ENCODE measurements around the gene C6orf89.
A peak's percentile ranks its signal among the peaks of the same experiment; 100 is the strongest.

The C6orf89 gene

DNA sequence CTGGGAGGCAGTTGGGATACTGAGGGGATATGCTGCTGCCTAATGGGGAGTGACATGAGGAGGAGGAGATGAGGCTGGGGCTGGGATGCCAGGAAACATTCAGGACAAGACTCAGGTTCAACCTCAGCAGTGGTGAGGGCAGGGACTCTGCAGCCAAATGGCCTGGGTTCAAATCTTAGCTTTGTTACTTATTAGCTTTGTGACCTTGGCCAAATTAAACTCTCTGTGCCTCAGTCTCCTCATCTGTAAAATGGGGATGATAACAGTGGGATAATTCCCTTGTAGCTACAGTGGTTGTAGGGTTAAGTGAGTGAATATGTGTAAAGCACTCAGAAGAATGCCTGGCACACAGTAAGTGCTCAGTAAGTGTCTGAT, 70.7 kb downstream of the C6orf89 start:
- Histone ChIP-seq H3K36me3 (ENCODE audit: control insufficient read depth, insufficient read depth, low read length, severe bottlenecking) (no peaks in the 10 kb centered on the region), H3K4me3 (ENCODE audit: low read length) (no peak overlapping the region), H3K4me1 (ENCODE audit: control insufficient read depth, insufficient read depth, low read length) (no peaks in the 10 kb centered on the region), H3K9ac (ENCODE audit: low read length) (no peak overlapping the region), H3K27me3 (replicated peaks; ENCODE audit: control insufficient read depth, insufficient read depth, low read length) (peaks cover 17% of the 10 kb centered on the region), H3K9me3 (ENCODE audit: control insufficient read depth, low read length) (no peaks in the 10 kb centered on the region)
- no peak for DNase-seq (ENCODE audit: low read depth)

DNA sequence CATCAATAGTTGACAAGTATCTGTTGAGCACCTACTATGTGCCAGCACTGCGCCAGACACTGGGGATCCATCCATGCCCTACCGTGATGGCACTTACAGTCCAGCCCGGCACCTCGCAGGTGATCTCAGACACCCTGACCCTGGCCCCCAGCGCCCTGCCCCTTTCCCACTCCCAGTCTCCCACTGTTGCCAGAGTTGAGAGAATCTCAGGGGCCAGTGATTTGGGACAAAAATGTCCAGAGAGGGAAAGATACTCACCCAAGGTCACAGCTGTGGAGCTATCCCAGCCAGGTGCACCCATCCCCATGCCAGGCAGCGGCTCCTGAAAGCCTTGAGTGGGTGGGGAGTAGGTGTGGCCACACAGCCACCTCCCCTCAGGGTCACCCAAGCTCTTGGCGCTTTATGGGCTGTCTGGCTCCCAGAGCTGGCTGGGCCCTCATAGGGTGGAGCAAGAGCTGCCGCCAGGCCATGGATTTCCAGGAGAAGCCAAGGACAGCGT, 72.1 kb downstream of the C6orf89 start:
- peaks cover 17% of the 10 kb centered on the region for H3K27me3 ChIP-seq (replicated peaks; ENCODE audit: control insufficient read depth, insufficient read depth, low read length)
- no peak overlapping the region for H3K4me3 ChIP-seq (ENCODE audit: low read length)
- no peaks in the 10 kb centered on the region for H3K9me3 ChIP-seq (ENCODE audit: control insufficient read depth, low read length)
- no peak for DNase-seq (ENCODE audit: low read depth)
- no peaks in the 10 kb centered on the region for H3K4me1 ChIP-seq (ENCODE audit: control insufficient read depth, insufficient read depth, low read length)
- H3K36me3 ChIP-seq (ENCODE audit: control insufficient read depth, insufficient read depth, low read length, severe bottlenecking): no peaks in the 10 kb centered on the region
- no peak overlapping the region for H3K9ac ChIP-seq (ENCODE audit: low read length)

DNA sequence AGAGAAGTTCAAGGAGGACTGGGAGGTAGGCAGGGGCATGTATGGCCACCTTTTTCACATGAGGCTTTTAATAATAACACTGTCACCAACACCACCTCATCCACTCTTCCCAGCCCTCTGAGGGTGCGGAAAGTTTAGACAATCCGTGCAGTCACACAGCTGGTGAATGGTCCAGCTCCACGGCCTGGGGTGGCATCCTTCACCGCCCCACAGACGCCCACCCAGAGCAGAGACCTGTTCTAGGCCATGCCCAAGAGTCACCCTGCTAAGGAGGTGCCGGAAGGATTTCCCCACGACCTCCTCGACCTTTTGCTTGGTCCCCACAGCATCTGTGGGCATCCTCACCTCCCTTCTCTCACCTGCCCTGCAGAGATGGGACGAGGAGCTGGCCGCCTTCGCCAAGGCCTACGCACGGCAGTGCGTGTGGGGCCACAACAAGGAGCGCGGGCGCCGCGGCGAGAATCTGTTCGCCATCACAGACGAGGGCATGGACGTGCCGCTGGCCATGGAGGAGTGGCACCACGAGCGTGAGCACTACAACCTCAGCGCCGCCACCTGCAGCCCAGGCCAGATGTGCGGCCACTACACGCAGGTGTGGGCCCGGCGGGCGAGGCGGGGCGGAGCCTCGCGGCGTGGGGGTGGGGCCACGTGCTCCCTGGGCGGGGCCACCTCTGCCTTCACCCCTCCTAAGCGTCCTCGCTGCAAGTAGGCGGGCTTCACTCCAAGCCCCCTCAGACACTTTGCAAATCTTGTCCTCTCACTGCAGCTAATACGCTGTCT, 73.2 kb downstream of the C6orf89 start:
- no peak overlapping the region for H3K9ac ChIP-seq (ENCODE audit: low read length)
- no peaks in the 10 kb centered on the region for H3K36me3 ChIP-seq (ENCODE audit: control insufficient read depth, insufficient read depth, low read length, severe bottlenecking)
- DNase-seq (ENCODE audit: low read depth): no peak
- no peak overlapping the region for H3K4me3 ChIP-seq (ENCODE audit: low read length)
- H3K27me3 ChIP-seq (replicated peaks; ENCODE audit: control insufficient read depth, insufficient read depth, low read length): peaks cover 17% of the 10 kb centered on the region
- no peaks in the 10 kb centered on the region for H3K9me3 ChIP-seq (ENCODE audit: control insufficient read depth, low read length)
- H3K4me1 ChIP-seq (ENCODE audit: control insufficient read depth, insufficient read depth, low read length): no peaks in the 10 kb centered on the region

DNA sequence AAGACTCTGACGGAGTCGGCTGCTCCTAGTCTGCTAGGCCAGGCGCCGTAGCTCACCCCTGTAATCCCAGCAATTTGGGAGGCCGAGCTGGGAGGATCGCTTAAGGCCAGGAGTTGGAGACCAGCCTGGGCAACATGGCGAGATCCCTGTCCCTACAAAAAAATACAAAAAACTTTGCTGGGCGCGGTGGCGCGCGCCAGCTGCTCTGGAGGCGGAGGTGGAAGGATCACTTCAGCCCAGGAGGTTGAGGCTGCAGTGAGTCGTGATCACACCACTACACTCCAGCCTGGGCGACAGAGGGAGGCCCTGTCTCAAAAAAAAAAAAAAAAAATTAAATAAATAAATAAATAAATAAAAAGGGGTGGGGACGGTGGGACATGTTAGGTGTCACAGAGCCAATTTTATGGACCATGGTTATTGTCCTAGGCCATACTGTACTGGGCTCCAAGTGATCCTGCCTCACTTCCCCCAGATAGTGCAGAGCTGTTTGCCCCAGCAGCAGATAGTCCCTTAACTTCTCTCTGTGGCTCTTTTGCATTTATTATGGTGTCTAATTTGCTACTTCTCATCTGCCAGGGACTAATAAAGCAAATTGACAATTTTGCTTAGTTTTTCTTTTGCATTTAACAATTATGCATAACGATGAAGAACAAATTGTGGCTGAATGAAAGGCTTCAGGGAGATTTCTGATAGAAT, 74.0 kb downstream of the C6orf89 start:
- H3K36me3 ChIP-seq (ENCODE audit: control insufficient read depth, insufficient read depth, low read length, severe bottlenecking): no peaks in the 10 kb centered on the region

DNA sequence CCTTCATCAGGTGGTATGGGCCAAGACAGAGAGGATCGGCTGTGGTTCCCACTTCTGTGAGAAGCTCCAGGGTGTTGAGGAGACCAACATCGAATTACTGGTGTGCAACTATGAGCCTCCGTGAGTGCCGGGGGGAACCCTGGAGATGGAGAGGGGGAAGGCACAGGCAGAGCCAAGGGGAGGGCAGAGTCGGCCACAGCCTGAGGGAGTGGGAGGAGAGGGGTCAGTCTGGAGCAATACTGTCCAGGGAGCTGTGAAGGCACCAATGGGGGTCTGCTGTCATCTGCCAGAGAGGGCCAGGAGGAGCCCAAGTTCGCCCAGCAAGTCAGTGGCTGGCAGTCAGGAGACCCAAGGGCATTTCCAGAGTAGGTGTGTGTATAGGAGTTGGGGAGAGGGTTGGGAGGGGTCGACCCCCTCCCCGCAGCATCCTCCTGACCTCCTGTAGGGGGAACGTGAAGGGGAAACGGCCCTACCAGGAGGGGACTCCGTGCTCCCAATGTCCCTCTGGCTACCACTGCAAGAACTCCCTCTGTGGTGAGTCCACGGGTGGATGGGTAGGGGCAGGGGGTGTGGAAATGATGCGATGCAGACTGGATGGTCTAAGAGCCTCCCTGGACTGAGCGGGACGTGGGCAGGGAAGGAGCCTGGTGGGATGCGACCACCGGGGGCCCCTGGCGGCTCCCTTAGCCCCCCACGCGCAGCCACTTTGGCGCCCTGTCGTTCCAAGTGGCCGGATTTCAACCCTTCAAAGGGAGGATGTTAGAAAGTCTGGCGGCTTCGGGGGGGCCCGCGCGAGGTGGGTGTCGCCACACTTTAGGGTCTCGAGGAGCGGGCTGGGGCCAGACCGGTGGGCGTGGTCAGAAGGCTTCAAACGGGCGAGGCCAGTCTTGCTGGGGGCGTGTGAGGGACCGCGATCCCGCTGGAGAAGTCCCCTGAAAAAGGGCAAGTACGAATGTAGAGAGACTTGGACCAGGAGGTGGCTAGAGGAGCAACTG, 76.0 kb downstream of the C6orf89 start:
- Histone ChIP-seq H3K4me1 (ENCODE audit: control insufficient read depth, insufficient read depth, low read length) (no peaks in the 10 kb centered on the region), H3K9ac (ENCODE audit: low read length) (no peak overlapping the region), H3K9me3 (ENCODE audit: control insufficient read depth, low read length) (no peaks in the 10 kb centered on the region), H3K27me3 (replicated peaks; ENCODE audit: control insufficient read depth, insufficient read depth, low read length) (peaks cover 3% of the 10 kb centered on the region), H3K4me3 (ENCODE audit: low read length) (no peak overlapping the region), H3K36me3 (ENCODE audit: control insufficient read depth, insufficient read depth, low read length, severe bottlenecking) (no peaks in the 10 kb centered on the region)
- no peak for DNase-seq (ENCODE audit: low read depth)

More for the DNA sequence above, 74.0 kb downstream of the C6orf89 start:
- peaks cover 14% of the 10 kb centered on the region for H3K27me3 ChIP-seq (replicated peaks; ENCODE audit: control insufficient read depth, insufficient read depth, low read length)
- no peak for DNase-seq (ENCODE audit: low read depth)
- no peaks in the 10 kb centered on the region for H3K4me1 ChIP-seq (ENCODE audit: control insufficient read depth, insufficient read depth, low read length)
- no peak overlapping the region for H3K4me3 ChIP-seq (ENCODE audit: low read length)
- H3K9ac ChIP-seq (ENCODE audit: low read length): no peak overlapping the region
- H3K9me3 ChIP-seq (ENCODE audit: control insufficient read depth, low read length): no peaks in the 10 kb centered on the region

DNA sequence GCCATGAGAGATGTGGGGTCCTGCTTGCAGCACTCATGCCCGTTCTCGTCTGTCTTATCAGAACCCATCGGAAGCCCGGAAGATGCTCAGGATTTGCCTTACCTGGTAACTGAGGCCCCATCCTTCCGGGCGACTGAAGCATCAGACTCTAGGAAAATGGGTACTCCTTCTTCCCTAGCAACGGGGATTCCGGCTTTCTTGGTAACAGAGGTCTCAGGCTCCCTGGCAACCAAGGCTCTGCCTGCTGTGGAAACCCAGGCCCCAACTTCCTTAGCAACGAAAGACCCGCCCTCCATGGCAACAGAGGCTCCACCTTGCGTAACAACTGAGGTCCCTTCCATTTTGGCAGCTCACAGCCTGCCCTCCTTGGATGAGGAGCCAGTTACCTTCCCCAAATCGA, 77.1 kb downstream of the C6orf89 start:
- Histone ChIP-seq H3K27me3 (replicated peaks; ENCODE audit: control insufficient read depth, insufficient read depth, low read length) (no peaks in the 10 kb centered on the region), H3K4me1 (ENCODE audit: control insufficient read depth, insufficient read depth, low read length) (no peaks in the 10 kb centered on the region), H3K36me3 (ENCODE audit: control insufficient read depth, insufficient read depth, low read length, severe bottlenecking) (peaks cover 10% of the 10 kb centered on the region), H3K9ac (ENCODE audit: low read length) (no peak overlapping the region), H3K4me3 (ENCODE audit: low read length) (no peak overlapping the region), H3K9me3 (ENCODE audit: control insufficient read depth, low read length) (no peaks in the 10 kb centered on the region)
- DNase-seq (ENCODE audit: low read depth): peak; percentile 39

DNA sequence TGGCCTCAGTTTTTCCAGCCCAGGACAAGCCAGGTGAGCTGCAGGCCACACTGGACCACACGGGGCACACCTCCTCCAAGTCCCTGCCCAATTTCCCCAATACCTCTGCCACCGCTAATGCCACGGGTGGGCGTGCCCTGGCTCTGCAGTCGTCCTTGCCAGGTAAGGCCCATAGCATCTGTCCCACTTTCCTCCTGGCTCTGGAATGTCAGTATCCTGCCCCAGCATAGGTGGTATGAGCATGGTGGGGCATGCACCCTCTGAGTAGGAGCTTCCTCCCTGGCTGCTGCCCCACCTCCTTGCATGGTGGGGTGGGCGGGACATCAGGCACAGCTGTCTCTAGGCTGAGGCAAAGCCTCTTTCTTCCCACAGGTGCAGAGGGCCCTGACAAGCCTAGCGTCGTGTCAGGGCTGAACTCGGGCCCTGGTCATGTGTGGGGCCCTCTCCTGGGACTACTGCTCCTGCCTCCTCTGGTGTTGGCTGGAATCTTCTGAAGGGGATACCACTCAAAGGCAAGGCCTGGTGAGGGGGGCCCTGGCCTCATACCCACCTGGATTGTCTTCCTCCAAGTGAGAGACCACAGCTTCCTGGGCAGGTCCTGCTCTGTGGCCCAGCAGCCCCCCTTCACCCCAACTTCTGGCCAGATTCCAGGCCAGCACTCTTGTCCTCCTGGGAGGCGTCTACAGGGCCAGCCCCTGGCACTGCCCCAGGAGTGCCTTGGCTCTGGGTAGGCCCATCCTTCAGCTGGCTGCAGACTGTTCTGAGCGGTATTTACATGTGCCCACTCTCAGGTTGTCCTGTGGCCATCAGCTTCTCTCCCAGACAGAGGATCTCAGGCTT, 77.9 kb downstream of the C6orf89 start:
- no peaks in the 10 kb centered on the region for H3K9me3 ChIP-seq (ENCODE audit: control insufficient read depth, low read length)
- no peak for DNase-seq (ENCODE audit: low read depth)
- H3K4me3 ChIP-seq (ENCODE audit: low read length): no peak overlapping the region
- H3K4me1 ChIP-seq (ENCODE audit: control insufficient read depth, insufficient read depth, low read length): peaks cover 3% of the 10 kb centered on the region
- no peaks in the 10 kb centered on the region for H3K27me3 ChIP-seq (replicated peaks; ENCODE audit: control insufficient read depth, insufficient read depth, low read length)
- H3K9ac ChIP-seq (ENCODE audit: low read length): no peak overlapping the region
- H3K36me3 ChIP-seq (ENCODE audit: control insufficient read depth, insufficient read depth, low read length, severe bottlenecking): peaks cover 18% of the 10 kb centered on the region

- Histone ChIP-seq H3K4me1 (ENCODE audit: control insufficient read depth, insufficient read depth, low read length) (peaks cover 3% of the 10 kb centered on the region), H3K36me3 (ENCODE audit: control insufficient read depth, insufficient read depth, low read length, severe bottlenecking) (peaks cover 25% of the 10 kb centered on the region), H3K27me3 (replicated peaks; ENCODE audit: control insufficient read depth, insufficient read depth, low read length) (no peaks in the 10 kb centered on the region), H3K9me3 (ENCODE audit: control insufficient read depth, low read length) (no peaks in the 10 kb centered on the region), H3K9ac (ENCODE audit: low read length) (no peak overlapping the region), H3K4me3 (ENCODE audit: low read length) (no peak overlapping the region)
- no peak for DNase-seq (ENCODE audit: low read depth)
Measured at GRCh38 chr6:36964349-36964748, 78.6 kb downstream of the C6orf89 start.

- Histone ChIP-seq H3K27me3 (replicated peaks; ENCODE audit: control insufficient read depth, insufficient read depth, low read length) (no peaks in the 10 kb centered on the region), H3K4me3 (ENCODE audit: low read length) (no peak overlapping the region), H3K9ac (ENCODE audit: low read length) (no peak overlapping the region), H3K36me3 (ENCODE audit: control insufficient read depth, insufficient read depth, low read length, severe bottlenecking) (peaks cover 31% of the 10 kb centered on the region), H3K4me1 (ENCODE audit: control insufficient read depth, insufficient read depth, low read length) (peaks cover 3% of the 10 kb centered on the region), H3K9me3 (ENCODE audit: control insufficient read depth, low read length) (no peaks in the 10 kb centered on the region)
- DNase-seq (ENCODE audit: low read depth): no peak
Measured at GRCh38 chr6:36964908-36965307, 79.2 kb downstream of the C6orf89 start.

DNA sequence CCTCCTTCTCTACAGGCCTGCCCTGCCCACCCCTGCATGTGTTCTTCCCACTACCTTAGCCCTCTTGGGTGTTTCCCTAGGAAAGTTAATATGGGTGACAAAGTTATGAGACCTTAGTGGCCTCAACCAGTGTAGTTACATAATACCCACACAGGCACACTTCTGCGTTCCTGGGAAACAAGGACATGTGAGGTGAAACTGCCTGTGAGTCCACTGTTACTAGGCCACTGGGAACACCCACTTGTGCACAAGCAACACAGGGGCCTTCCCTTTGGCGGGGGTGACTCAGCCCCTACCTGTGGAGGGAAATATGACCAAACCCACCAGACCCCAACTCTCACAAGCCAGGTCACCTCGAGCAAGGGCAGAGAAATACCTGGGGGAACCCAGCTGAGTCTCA, 81.5 kb downstream of the C6orf89 start:
- Histone ChIP-seq H3K4me3 (ENCODE audit: low read length) (no peak overlapping the region), H3K9ac (ENCODE audit: low read length) (no peak overlapping the region), H3K9me3 (ENCODE audit: control insufficient read depth, low read length) (no peaks in the 10 kb centered on the region), H3K36me3 (ENCODE audit: control insufficient read depth, insufficient read depth, low read length, severe bottlenecking) (peaks cover 55% of the 10 kb centered on the region), H3K27me3 (replicated peaks; ENCODE audit: control insufficient read depth, insufficient read depth, low read length) (no peaks in the 10 kb centered on the region), H3K4me1 (ENCODE audit: control insufficient read depth, insufficient read depth, low read length) (peaks cover 7% of the 10 kb centered on the region)
- DNase-seq (ENCODE audit: low read depth): no peak

Data from adipocyte (in vitro differentiated cells).